Chondrocyte (in vitro differentiated cells): Measurements from ENCODE around the gene TMEM176B. TPM values are rescaled to one million over a fixed set of nuclear protein-coding genes. Genes with fewer than 3 reads are reported as not detected.

Experiments used
- DNase-seq: peaks from one replicate; pipeline ENCODE4 v3.0.0; 2021; ENCODE audit warnings: mixed read lengths, low spot score
- H3K27ac Mint-ChIP-seq: one replicate; pipeline ENCODE4 v1.8.0; 2021; ENCODE audit warnings: mild to moderate bottlenecking, moderate library complexity, mixed read lengths; ENCODE audit not compliant: unreplicated experiment
- H3K27me3 Mint-ChIP-seq: 2 replicates; pipeline ENCODE4 v1.8.0; 2021; ENCODE audit warnings: low read depth, mixed read lengths
- H3K36me3 Mint-ChIP-seq: 2 replicates; pipeline ENCODE4 v1.8.0; 2021; ENCODE audit warnings: low read depth, mixed read lengths
- H3K4me1 Mint-ChIP-seq: 2 replicates; pipeline ENCODE4 v1.8.0; 2021; ENCODE audit warnings: low read depth, mild to moderate bottlenecking, mixed read lengths
- H3K4me3 Mint-ChIP-seq: one replicate; pipeline ENCODE4 v1.8.0; 2021; ENCODE audit warnings: mild to moderate bottlenecking, moderate library complexity, mixed read lengths; ENCODE audit not compliant: unreplicated experiment
- H3K9me3 Mint-ChIP-seq: 2 replicates; pipeline ENCODE4 v1.8.0; 2021; ENCODE audit warnings: low read depth, mixed read lengths
- total RNA-seq: library from RNA; stranded (reverse); gene quantifications from 3 replicates; pipeline ENCODE4 v1.2.1, GENCODE V29; 2021
- TF ChIP-seq, protein P1 (sequence below): fragments of 200-600 bp; sonication (generic); IDR thresholded peaks from 2 replicates; pipeline ENCODE4 v1.5.0; 2021; ENCODE audit warnings: antibody characterized with exemption, mild to moderate bottlenecking, moderate library complexity

The TMEM176B gene
- total RNA-seq, 1 donor from 2014 or later: 0.37 TPM

DNA sequence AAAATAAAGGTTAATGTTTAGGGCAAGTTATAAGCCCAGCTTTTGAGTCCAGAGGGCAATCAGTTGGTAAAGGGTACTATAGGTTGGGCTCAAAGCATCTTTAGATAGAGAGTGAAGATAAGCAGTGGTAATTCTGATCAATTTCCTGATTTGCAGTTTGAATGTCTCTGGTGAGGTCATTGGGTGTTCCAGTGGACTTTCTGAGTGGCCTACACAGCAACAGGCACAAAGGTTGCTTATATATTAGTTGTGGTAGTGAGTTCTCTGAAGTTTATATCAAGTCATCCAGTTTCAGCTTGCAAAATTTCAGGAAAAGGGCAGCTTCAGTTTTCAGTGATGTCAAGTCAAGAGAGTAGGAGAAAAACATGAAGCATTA, 33.8 kb downstream of the TMEM176B start:
- TF ChIP-seq, protein P1, sequence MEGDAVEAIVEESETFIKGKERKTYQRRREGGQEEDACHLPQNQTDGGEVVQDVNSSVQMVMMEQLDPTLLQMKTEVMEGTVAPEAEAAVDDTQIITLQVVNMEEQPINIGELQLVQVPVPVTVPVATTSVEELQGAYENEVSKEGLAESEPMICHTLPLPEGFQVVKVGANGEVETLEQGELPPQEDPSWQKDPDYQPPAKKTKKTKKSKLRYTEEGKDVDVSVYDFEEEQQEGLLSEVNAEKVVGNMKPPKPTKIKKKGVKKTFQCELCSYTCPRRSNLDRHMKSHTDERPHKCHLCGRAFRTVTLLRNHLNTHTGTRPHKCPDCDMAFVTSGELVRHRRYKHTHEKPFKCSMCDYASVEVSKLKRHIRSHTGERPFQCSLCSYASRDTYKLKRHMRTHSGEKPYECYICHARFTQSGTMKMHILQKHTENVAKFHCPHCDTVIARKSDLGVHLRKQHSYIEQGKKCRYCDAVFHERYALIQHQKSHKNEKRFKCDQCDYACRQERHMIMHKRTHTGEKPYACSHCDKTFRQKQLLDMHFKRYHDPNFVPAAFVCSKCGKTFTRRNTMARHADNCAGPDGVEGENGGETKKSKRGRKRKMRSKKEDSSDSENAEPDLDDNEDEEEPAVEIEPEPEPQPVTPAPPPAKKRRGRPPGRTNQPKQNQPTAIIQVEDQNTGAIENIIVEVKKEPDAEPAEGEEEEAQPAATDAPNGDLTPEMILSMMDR: no peak
- H3K4me3 Mint-ChIP-seq: no peak overlapping the region
- DNase-seq: no peak
- peaks cover 6% of the 10 kb centered on the region for H3K9me3 Mint-ChIP-seq
- no peaks in the 10 kb centered on the region for H3K36me3 Mint-ChIP-seq
- no peak overlapping the region for H3K27ac Mint-ChIP-seq
- H3K4me1 Mint-ChIP-seq: no peaks in the 10 kb centered on the region
- H3K27me3 Mint-ChIP-seq: peaks cover 2% of the 10 kb centered on the region

DNA sequence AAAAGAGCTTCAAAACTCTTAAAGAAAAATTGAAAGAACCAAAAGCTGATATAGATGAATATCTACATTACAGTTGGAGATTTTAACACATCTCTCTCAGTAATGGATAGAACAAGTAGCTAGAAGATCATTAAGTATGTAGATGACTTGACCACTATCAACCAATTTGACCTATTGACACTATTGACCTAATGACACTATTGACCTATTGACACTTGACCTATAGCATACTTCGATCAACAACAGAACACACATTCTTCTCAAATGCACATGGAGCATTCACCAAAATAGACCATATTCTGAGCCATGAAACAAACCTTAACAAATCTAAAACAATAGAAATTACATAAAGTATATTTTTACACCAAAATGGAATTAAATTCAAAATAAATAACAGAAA, 40.7 kb downstream of the TMEM176B start:
- TF ChIP-seq, protein P1: no peak
- H3K9me3 Mint-ChIP-seq: peaks cover 8% of the 10 kb centered on the region
- H3K27me3 Mint-ChIP-seq: peaks cover 8% of the 10 kb centered on the region
- H3K27ac Mint-ChIP-seq: no peak overlapping the region
- DNase-seq: no peak
- H3K4me3 Mint-ChIP-seq: no peak overlapping the region
- H3K36me3 Mint-ChIP-seq: no peaks in the 10 kb centered on the region
- no peaks in the 10 kb centered on the region for H3K4me1 Mint-ChIP-seq

DNA sequence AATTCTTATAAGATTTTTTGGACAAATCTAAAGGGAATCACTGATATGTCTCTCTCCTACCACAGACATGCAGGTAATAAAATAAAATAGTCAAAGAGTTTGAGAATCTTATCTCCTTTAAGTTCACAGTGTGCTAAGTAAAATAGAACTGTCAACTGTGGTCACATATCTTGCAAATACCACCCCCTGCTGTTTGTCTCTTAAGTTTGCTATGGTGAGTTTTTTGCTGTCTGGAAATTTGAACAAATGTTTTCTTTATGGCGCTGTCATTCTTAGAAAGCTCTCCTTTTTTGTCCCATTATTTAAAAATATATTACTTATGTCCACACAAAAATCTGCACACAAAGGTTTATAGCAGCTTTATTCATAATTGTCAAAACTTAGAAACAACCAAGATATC, 43.3 kb downstream of the TMEM176B start:
- no peaks in the 10 kb centered on the region for H3K36me3 Mint-ChIP-seq
- H3K4me3 Mint-ChIP-seq: no peak overlapping the region
- no peaks in the 10 kb centered on the region for H3K4me1 Mint-ChIP-seq

DNA sequence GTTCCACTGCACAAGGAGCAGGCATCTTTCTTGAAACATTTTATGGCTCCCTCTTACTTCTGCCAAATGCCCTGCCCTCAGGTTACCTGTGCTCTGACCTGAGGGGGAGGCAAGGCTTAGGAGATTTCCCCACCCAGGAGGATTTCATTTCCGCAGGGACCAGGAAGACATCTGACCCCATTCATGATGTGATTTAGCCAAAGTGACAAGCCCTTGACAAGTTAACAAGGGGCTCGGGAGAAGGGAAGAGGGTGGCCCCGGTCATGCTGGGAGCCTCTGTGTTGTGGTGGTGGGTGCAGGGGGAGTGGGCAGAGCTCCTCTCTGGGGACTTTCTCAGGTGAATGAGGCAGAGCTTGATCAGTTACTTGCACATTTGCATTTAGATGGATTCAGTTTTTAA, 44.0 kb downstream of the TMEM176B start:
- no peak for DNase-seq
- H3K27ac Mint-ChIP-seq: no peak overlapping the region
- peaks cover 9% of the 10 kb centered on the region for H3K27me3 Mint-ChIP-seq
- H3K4me1 Mint-ChIP-seq: no peaks in the 10 kb centered on the region
- H3K4me3 Mint-ChIP-seq: no peak overlapping the region
- H3K9me3 Mint-ChIP-seq: peaks cover under 1% of the 10 kb centered on the region
- TF ChIP-seq, protein P1: no peak
- H3K36me3 Mint-ChIP-seq: no peaks in the 10 kb centered on the region

More for the DNA sequence above, 43.3 kb downstream of the TMEM176B start:
- no peak overlapping the region for H3K27ac Mint-ChIP-seq
- peaks cover 8% of the 10 kb centered on the region for H3K9me3 Mint-ChIP-seq
- no peak for DNase-seq
- H3K27me3 Mint-ChIP-seq: peaks cover 9% of the 10 kb centered on the region
- TF ChIP-seq, protein P1: peak; percentile 50

DNA sequence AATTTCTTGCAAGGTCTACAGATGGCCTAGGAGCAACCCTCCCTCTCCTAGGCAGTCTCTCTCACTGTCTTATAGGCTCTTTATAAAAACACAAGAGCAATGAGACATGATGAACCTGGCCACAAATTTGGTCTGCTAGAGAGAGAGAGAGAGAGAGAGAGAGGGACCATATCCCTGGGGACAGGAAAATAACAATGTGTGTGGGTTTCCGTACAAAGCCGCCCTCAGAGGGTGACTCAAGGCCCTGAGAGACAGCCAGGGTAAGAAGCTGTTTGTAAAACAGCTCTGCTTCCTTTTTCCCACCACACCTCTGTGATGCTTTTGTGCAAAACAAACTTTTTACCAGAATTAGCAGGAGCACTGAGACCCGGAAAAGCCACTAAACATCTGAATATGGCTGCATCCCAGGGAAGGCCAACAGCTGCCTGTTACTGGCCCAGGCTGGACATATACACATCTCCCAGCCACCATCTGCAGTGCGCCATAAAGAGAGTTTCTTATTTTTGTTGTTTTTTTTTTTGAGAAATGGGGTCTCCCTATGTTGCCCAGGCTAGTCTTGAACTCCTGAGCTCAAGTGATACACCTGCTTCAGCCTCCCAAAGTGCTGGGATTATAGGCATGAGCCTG, 44.6 kb downstream of the TMEM176B start:
- no peaks in the 10 kb centered on the region for H3K9me3 Mint-ChIP-seq
- DNase-seq: no peak
- no peak overlapping the region for H3K27ac Mint-ChIP-seq
- no peaks in the 10 kb centered on the region for H3K4me1 Mint-ChIP-seq
- H3K4me3 Mint-ChIP-seq: no peak overlapping the region
- no peaks in the 10 kb centered on the region for H3K36me3 Mint-ChIP-seq
- peaks cover 9% of the 10 kb centered on the region for H3K27me3 Mint-ChIP-seq
- TF ChIP-seq, protein P1: no peak
